Kidney (tissue), 14 donors: ENCODE data around the gene CRADD. TPM values are rescaled to one million over a fixed set of nuclear protein-coding genes. Genes with fewer than 3 reads are reported as not detected.

ENCODE experiments used
- DNase-seq, 5 donors: peaks; one replicate each; pipeline ENCODE4 v3.0.0-alpha.2; 2013 to 2020
- FAIRE-seq: peaks from 2 replicates; lab custom pipeline; 2012; peaks lifted over from hg19 to GRCh38; lab: Jason Lieb, UNC
- H3K27ac ChIP-seq, 2 donors: one replicate each; pipeline ENCODE4 v1.7.0; 2013; ENCODE audit warnings: low read depth in 2 of 2, low read length in 2 of 2, inconsistent platforms in 1 of 2
- H3K27me3 ChIP-seq: one replicate; pipeline ENCODE4 v1.7.1; 2013; ENCODE audit warnings: low read length, inconsistent platforms; ENCODE audit not compliant: control insufficient read depth, insufficient read depth
- H3K36me3 ChIP-seq, 3 donors: one replicate each; pipeline versions ENCODE4 v1.7.0 to v1.7.1; 2013; ENCODE audit warnings: low read length in 3 of 3, control low read depth in 1 of 3, inconsistent platforms in 1 of 3; ENCODE audit not compliant: insufficient read depth in 3 of 3, control insufficient read depth in 2 of 3
- H3K4me1 ChIP-seq, 3 donors: one replicate each; pipeline versions ENCODE4 v1.7.0 to v1.7.1; 2013; ENCODE audit warnings: low read length in 3 of 3, inconsistent platforms in 1 of 3, low read depth in 1 of 3; ENCODE audit not compliant: control insufficient read depth in 2 of 3, insufficient read depth in 2 of 3
- H3K4me3 ChIP-seq, 3 donors: one replicate each; pipeline versions ENCODE4 v1.7.0 to v1.8.1; 2013; ENCODE audit warnings: low read length in 3 of 3, control low read depth in 1 of 3, inconsistent platforms in 1 of 3
- H3K9ac ChIP-seq, 3 donors: one replicate each; pipeline versions ENCODE4 v1.7.0 to v1.7.1; 2013; ENCODE audit warnings: low read length in 3 of 3, control low read depth in 1 of 3, inconsistent platforms in 1 of 3
- H3K9me3 ChIP-seq, 3 donors: one replicate each; pipeline versions ENCODE4 v1.7.0 to v1.7.1; 2013; ENCODE audit warnings: low read length in 3 of 3, control low read depth in 1 of 3, inconsistent platforms in 1 of 3; ENCODE audit not compliant: control insufficient read depth in 2 of 3, insufficient read depth in 1 of 3
- CTCF ChIP-seq: IDR thresholded peaks from 3 replicates; pipeline ENCODE4 v1.5.1; 2012; ENCODE audit warnings: mild to moderate bottlenecking, moderate library complexity, borderline replicate concordance; ENCODE audit not compliant: insufficient read depth; ENCODE audit errors: extremely low read depth
- intact Hi-C: fragments of 100-400 bp; cut with DNase I; formaldehyde crosslinking; loops from one replicate; pipeline ENCODE4 v1.11.1; 2022
- polyA plus RNA-seq: library from polyadenylated mRNA; stranded (reverse); fragments of 350-450 nt; fragmentation: Illumina TruSeq; extraction: RNeasy Lipid Tissue Mini Kit (QIAGEN cat#74804); gene quantifications from one replicate; pipeline ENCODE4 v1.2.3, GENCODE V29; 2014; ENCODE audit warnings: low read depth, low replicate concordance; ENCODE audit not compliant: insufficient read depth
- total RNA-seq: library from RNA; stranded (reverse); fragmentation: NEBNext Ultra II Directional; extraction: Animal tissue kit (Norgen Biotek cat#: 25700); gene quantifications from one replicate; pipeline ENCODE4 v1.2.1, GENCODE V29; 2021
- donor health status: control.
- donor health status: control.
- donor health status: control.
- donor health status: control.
- donor health status: control.
- donor health status: DM: yes; HTN: yes; CAD: no.
- donor health status: Normal renal cell carcinoma (clear cell type).

The CRADD gene
- total and polyA plus RNA-seq, 2 donors from 2014 or later: 19.1 to 28.8 TPM

GRCh38 chr12:93853698-93854478 lies 176.7 kb downstream of the CRADD start:
- Histone ChIP-seq H3K9me3 (no peaks in the 10 kb centered on the region), H3K36me3 (no peaks in the 10 kb centered on the region), H3K9ac (no peak overlapping the region), H3K27ac (no peak overlapping the region), H3K27me3 (no peaks in the 10 kb centered on the region), H3K4me1 (peaks cover 0 to 4% (median under 1%) of the 10 kb centered on the region in 3 donors), H3K4me3 (no peak overlapping the region)
- FAIRE-seq (no peak), DNase-seq (no peak)
- no peak for TF ChIP-seq CTCF
- intact Hi-C loops: no loop called here

GRCh38 chr12:93855261-93855660 lies 178.1 kb downstream of the CRADD start:
- Histone ChIP-seq H3K36me3 (no peaks in the 10 kb centered on the region), H3K9ac (no peak overlapping the region), H3K27ac (no peak overlapping the region), H3K9me3 (no peaks in the 10 kb centered on the region), H3K4me1 (peaks cover 0 to 4% (median 0%) of the 10 kb centered on the region in 3 donors), H3K4me3 (no peak overlapping the region), H3K27me3 (no peaks in the 10 kb centered on the region)
- no peak for TF ChIP-seq CTCF
- no peak for DNase-seq
- intact Hi-C loops: no loop called here
- no peak for FAIRE-seq

- FAIRE-seq (no peak), DNase-seq (no peak)
- intact Hi-C loops: no loop called here
- Histone ChIP-seq H3K36me3 (no peaks in the 10 kb centered on the region), H3K9me3 (no peaks in the 10 kb centered on the region), H3K4me3 (no peak overlapping the region), H3K4me1 (peaks cover 0 to 4% (median 0%) of the 10 kb centered on the region in 3 donors), H3K27me3 (no peaks in the 10 kb centered on the region), H3K27ac (no peak overlapping the region), H3K9ac (no peak overlapping the region)
- no peak for TF ChIP-seq CTCF
Observed at GRCh38 chr12:93856611-93857010, 179.4 kb downstream of the CRADD start.
